ENCODE results near the gene CDK14.

GRCh38 chr7:90625562-90625961 is 29.4 kb downstream of the CDK14 start:
- TF ChIP-seq CHD2 (IDR thresholded peaks at IDR 0.05; ENCODE audit: low read length) (no peak), YY1 (IDR thresholded peaks at IDR 0.05; ENCODE audit: low read depth, low read length) (no peak), BRCA1 (IDR thresholded peaks at IDR 0.05; ENCODE audit: low read depth, low read length) (no peak), POLR2A (IDR thresholded peaks at IDR 0.05; ENCODE audit: control extremely low read depth in 1 of 2, low read depth in 2 of 2, low read length in 2 of 2) (no peak), CTCF (IDR thresholded peaks at IDR 0.05; ENCODE audit: control extremely low read depth in 1 of 3, insufficient read depth in 1 of 3, low read depth in 1 of 3, low read length in 3 of 3) (no peak), ATF3 (IDR thresholded peaks at IDR 0.05; ENCODE audit: insufficient read depth, low read depth, low read length) (no peak), EGR1 (IDR thresholded peaks at IDR 0.05; ENCODE audit: borderline replicate concordance, low read depth, low read length) (no peak), RAD21 (IDR thresholded peaks at IDR 0.05 in 1 of 2, conservative IDR thresholded peaks at IDR 0.05 in 1 of 2; ENCODE audit: low read depth in 2 of 2, low read length in 2 of 2) (no peak), RNF2 (IDR thresholded peaks at IDR 0.05; ENCODE audit: borderline replicate concordance, low read depth, low read length, missing control alignments, poor library complexity, severe bottlenecking) (no peak), E2F6 (IDR thresholded peaks at IDR 0.05) (no peak), SIN3A (conservative IDR thresholded peaks at IDR 0.05 in 1 of 2, IDR thresholded peaks at IDR 0.05 in 1 of 2; ENCODE audit: low read depth in 1 of 2, low read length in 2 of 2) (no peak), SAP30 (IDR thresholded peaks at IDR 0.05; ENCODE audit: insufficient read depth, insufficient replicate concordance, low read length) (no peak), TAF1 (IDR thresholded peaks at IDR 0.05; ENCODE audit: low read depth, low read length) (no peak)
